Measurements from ENCODE around the gene SMAD5. TPM values are rescaled to one million over a fixed set of nuclear protein-coding genes. Genes with fewer than 3 reads are reported as not detected.
A peak's percentile ranks its signal among the peaks of the same experiment; 100 is the strongest.

SMAD5 gene
- total RNA-seq, 1 donor from 2014 or later, result 45.9 TPM

- intact Hi-C loops (cut with DNase I), result no loop called here
Observed at GRCh38 chr5:136209346-136209910, 76.8 kb downstream of the SMAD5 start.

GRCh38 chr5:136210259-136210658, 77.6 kb downstream of the SMAD5 start:
- intact Hi-C loops (cut with DNase I), result loop anchor here (5.0 kb wide), 2 partner anchors 268 to 648 kb away; no protein-coding TSS in a partner anchor
- DNase-seq (ENCODE audit: low spot score), result peak; percentile 36

More at GRCh38 chr5:136209346-136209910, 76.8 kb downstream of the SMAD5 start:
- DNase-seq (ENCODE audit: low spot score), result peak; percentile 33

GRCh38 chr5:136211282-136212040, 78.8 kb downstream of the SMAD5 start:
- DNase-seq (ENCODE audit: low spot score), result peak; percentile 19
- intact Hi-C loops (cut with DNase I), result loop anchor here (2.0 to 5.0 kb wide), 3 partner anchors 269 to 649 kb away; no protein-coding TSS in a partner anchor

GRCh38 chr5:136212252-136212721, 79.6 kb downstream of the SMAD5 start:
- intact Hi-C loops (cut with DNase I), result loop anchor here (2.0 to 5.0 kb wide), 3 partner anchors 270 to 650 kb away; no protein-coding TSS in a partner anchor
- no peak for DNase-seq (ENCODE audit: low spot score)

- intact Hi-C loops (cut with DNase I), result loop anchor here (2.0 to 5.0 kb wide), 3 partner anchors 272 to 652 kb away; no protein-coding TSS in a partner anchor
- DNase-seq (ENCODE audit: low spot score), result no peak
Observed at GRCh38 chr5:136213919-136214493, 81.4 kb downstream of the SMAD5 start.

- intact Hi-C loops (cut with DNase I), result no loop called here
- no peak for DNase-seq (ENCODE audit: low spot score)
Observed at GRCh38 chr5:136215812-136216211, 83.2 kb downstream of the SMAD5 start.

- intact Hi-C loops (cut with DNase I), result no loop called here
- DNase-seq (ENCODE audit: low spot score), result no peak
Observed at GRCh38 chr5:136216230-136216629, 83.6 kb downstream of the SMAD5 start.

GRCh38 chr5:136221340-136221739, 88.7 kb downstream of the SMAD5 start:
- intact Hi-C loops (cut with DNase I), result no loop called here
- no peak for DNase-seq (ENCODE audit: low spot score)

- DNase-seq (ENCODE audit: low spot score), result no peak
- intact Hi-C loops (cut with DNase I), result no loop called here
Observed at GRCh38 chr5:136222580-136223235, 90.1 kb downstream of the SMAD5 start.

- intact Hi-C loops (cut with DNase I), result no loop called here
- peak; percentile 26 for DNase-seq (ENCODE audit: low spot score)
Observed at GRCh38 chr5:136225796-136226195, 93.2 kb downstream of the SMAD5 start.

GRCh38 chr5:136226401-136226800, 93.8 kb downstream of the SMAD5 start:
- DNase-seq (ENCODE audit: low spot score), result no peak
- intact Hi-C loops (cut with DNase I), result no loop called here

- DNase-seq (ENCODE audit: low spot score), result no peak
- intact Hi-C loops (cut with DNase I), result no loop called here
Observed at GRCh38 chr5:136228136-136228757, 95.6 kb downstream of the SMAD5 start.

GRCh38 chr5:136230176-136230575, 97.5 kb downstream of the SMAD5 start:
- no peak for DNase-seq (ENCODE audit: low spot score)
- intact Hi-C loops (cut with DNase I), result no loop called here

- intact Hi-C loops (cut with DNase I), result no loop called here
- DNase-seq (ENCODE audit: low spot score), result no peak
Observed at GRCh38 chr5:136232316-136232715, 99.7 kb downstream of the SMAD5 start.

Other genes with a start within 250 kb of the SMAD5 start
- gene IL9, start 237.0 kb upstream of the SMAD5 start, total RNA-seq, result not detected
- gene LECT2, start 177.9 kb upstream of the SMAD5 start, total RNA-seq, result not detected
- 46.9 TPM for gene TGFBI, start 103.9 kb upstream of the SMAD5 start, total RNA-seq
- gene SMIM32, start 60.3 kb downstream of the SMAD5 start, total RNA-seq, result not detected
- gene TRPC7, start 232.7 kb downstream of the SMAD5 start, total RNA-seq, result not detected